Ishikawa (cell line): ENCODE results near the gene DPYD.

ENCODE experiments used
- CEBPB ChIP-seq: IDR thresholded peaks from 2 replicates; pipeline ENCODE4 v1.6.1; 2012
- CREB1 ChIP-seq: IDR thresholded peaks from 2 replicates; pipeline ENCODE4 v1.6.1; 2012; ENCODE audit warnings: low read depth
- EGR1 ChIP-seq: IDR thresholded peaks from 2 replicates; pipeline ENCODE4 v1.6.1; 2012
- EP300 ChIP-seq: IDR thresholded peaks from 2 replicates; pipeline ENCODE4 v1.6.1; 2012; ENCODE audit warnings: borderline replicate concordance
- FOXM1 ChIP-seq: IDR thresholded peaks from 2 replicates; pipeline ENCODE4 v1.6.1; 2012; ENCODE audit warnings: low read depth, borderline replicate concordance
- MAX ChIP-seq: IDR thresholded peaks from 2 replicates; pipeline ENCODE4 v1.6.1; 2012
- NFIC ChIP-seq: IDR thresholded peaks from 2 replicates; pipeline ENCODE4 v1.6.1; 2012
- RAD21 ChIP-seq: IDR thresholded peaks from 2 replicates; pipeline ENCODE4 v1.6.1; 2012; ENCODE audit warnings: low read depth
- TAF1 ChIP-seq: IDR thresholded peaks from 2 replicates; pipeline ENCODE4 v1.6.1; 2012; ENCODE audit warnings: low read depth, mild to moderate bottlenecking
- TCF12 ChIP-seq: IDR thresholded peaks from 2 replicates; pipeline ENCODE4 v1.6.1; 2012; ENCODE audit warnings: low read depth
- TEAD4 ChIP-seq: IDR thresholded peaks from 2 replicates; pipeline ENCODE4 v1.6.1; 2012
- YY1 ChIP-seq: IDR thresholded peaks from 2 replicates; pipeline ENCODE4 v1.6.1; 2012; ENCODE audit warnings: low read depth
- TF ChIP-seq, protein P1 (sequence below): IDR thresholded peaks from 2 replicates; pipeline ENCODE4 v1.6.1; 2012; ENCODE audit warnings: low read depth, mild to moderate bottlenecking
- TF ChIP-seq, protein P2 (sequence below): IDR thresholded peaks from 2 replicates; pipeline ENCODE4 v1.6.1; 2012

DNA sequence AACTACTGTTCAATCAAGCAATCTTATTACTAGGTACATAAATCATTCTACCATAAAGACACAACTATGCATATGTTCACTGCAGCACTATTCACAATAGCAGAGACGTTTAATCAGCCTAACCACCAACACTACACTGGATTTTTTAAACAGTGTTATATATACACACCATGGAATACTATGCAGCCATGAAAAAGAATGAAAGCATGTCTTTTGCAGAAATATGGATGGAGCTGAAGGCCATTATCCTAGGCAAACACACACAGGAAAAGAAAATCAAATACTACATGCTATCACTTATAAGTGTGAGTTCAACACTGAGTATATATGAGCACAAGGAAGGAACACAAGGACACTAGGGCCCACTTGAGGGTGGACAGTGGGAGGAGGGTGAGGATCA, 159.2 kb downstream of the DPYD start:
- TF ChIP-seq TCF12 (no peak), MAX (no peak), YY1 (no peak), RAD21 (no peak), EGR1 (no peak), TEAD4 (no peak), CREB1 (no peak), NFIC (no peak), TAF1 (no peak), EP300 (no peak), CEBPB (no peak), FOXM1 (no peak)
- TF ChIP-seq, protein P1, sequence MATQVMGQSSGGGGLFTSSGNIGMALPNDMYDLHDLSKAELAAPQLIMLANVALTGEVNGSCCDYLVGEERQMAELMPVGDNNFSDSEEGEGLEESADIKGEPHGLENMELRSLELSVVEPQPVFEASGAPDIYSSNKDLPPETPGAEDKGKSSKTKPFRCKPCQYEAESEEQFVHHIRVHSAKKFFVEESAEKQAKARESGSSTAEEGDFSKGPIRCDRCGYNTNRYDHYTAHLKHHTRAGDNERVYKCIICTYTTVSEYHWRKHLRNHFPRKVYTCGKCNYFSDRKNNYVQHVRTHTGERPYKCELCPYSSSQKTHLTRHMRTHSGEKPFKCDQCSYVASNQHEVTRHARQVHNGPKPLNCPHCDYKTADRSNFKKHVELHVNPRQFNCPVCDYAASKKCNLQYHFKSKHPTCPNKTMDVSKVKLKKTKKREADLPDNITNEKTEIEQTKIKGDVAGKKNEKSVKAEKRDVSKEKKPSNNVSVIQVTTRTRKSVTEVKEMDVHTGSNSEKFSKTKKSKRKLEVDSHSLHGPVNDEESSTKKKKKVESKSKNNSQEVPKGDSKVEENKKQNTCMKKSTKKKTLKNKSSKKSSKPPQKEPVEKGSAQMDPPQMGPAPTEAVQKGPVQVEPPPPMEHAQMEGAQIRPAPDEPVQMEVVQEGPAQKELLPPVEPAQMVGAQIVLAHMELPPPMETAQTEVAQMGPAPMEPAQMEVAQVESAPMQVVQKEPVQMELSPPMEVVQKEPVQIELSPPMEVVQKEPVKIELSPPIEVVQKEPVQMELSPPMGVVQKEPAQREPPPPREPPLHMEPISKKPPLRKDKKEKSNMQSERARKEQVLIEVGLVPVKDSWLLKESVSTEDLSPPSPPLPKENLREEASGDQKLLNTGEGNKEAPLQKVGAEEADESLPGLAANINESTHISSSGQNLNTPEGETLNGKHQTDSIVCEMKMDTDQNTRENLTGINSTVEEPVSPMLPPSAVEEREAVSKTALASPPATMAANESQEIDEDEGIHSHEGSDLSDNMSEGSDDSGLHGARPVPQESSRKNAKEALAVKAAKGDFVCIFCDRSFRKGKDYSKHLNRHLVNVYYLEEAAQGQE: no peak
- TF ChIP-seq, protein P2, sequence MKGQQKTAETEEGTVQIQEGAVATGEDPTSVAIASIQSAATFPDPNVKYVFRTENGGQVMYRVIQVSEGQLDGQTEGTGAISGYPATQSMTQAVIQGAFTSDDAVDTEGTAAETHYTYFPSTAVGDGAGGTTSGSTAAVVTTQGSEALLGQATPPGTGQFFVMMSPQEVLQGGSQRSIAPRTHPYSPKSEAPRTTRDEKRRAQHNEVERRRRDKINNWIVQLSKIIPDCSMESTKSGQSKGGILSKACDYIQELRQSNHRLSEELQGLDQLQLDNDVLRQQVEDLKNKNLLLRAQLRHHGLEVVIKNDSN: no peak
